Fibroblast of pulmonary artery (primary cell): ENCODE results near the gene NSF.
"Not testable (repeated sequence)": the region's sequence is repeated elsewhere in the genome, so short reads cannot be mapped to it uniquely, and the experiment has no call there.

Source experiments
- DNase-seq: peaks from one replicate; pipeline ENCODE4 v3.0.0-alpha.2; 2010; ENCODE audit warnings: low read depth
- H3K4me3 ChIP-seq: replicated peaks from 2 replicates; pipeline ENCODE4 v1.5.1; 2011; ENCODE audit warnings: low read depth, mild to moderate bottlenecking, control low read depth, low read length, moderate library complexity
- CTCF ChIP-seq: IDR thresholded peaks from 2 replicates; pipeline ENCODE4 v1.5.1; 2011; ENCODE audit warnings: mild to moderate bottlenecking, control low read depth, low read length, inconsistent platforms; ENCODE audit errors: missing control alignments

Gene NSF

GRCh38 chr17:46756861-46757260, 166.4 kb downstream of the NSF start:
- H3K4me3 ChIP-seq: no peak overlapping the region
- DNase-seq: no peak
- no peak for TF ChIP-seq CTCF

DNA sequence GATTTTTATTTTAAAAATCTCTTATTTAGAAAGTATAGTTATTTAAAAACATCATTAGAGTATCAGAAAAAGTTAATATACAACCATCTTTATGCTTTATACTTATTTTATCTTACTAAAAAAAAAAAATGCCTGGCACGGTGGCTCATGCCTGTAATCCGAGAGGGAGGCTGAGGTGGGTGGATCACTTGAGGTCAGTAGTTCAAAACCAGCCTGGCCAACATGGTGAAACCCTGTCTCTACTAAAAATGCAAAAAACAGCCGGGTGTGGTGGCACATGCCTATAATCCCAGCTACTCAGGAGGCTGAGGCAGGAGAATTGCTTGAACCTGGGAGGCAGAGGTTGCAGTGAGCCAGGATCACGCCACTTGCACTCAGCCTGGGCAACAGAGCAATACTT, 167.1 kb downstream of the NSF start:
- not testable (repeated sequence) for DNase-seq, H3K4me3 ChIP-seq

DNA sequence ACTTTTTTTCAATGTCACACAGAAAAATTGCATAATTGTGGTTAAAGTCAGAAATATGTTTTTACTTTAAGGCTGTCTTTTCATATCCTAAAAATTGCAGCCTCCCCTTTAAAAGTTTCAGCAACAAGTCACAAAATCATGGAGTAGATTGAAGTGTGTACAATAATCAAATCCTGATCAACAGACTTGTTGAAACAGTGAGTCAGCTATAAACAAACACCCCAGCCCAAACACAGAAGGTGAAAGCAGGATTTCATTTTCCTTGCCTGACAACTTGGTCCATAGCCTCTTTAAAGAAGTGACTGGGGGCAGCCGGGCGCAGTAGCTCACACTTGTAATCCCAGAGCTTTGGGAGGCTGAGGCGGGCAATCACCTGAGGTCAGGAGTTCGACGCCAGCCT, 168.1 kb downstream of the NSF start:
- DNase-seq: no peak
- H3K4me3 ChIP-seq: no peak overlapping the region
- no peak for TF ChIP-seq CTCF

GRCh38 chr17:46759141-46759540, 168.7 kb downstream of the NSF start:
- H3K4me3 ChIP-seq: no peak overlapping the region
- no peak for TF ChIP-seq CTCF
- no peak for DNase-seq

- no peak for DNase-seq
- H3K4me3 ChIP-seq: no peak overlapping the region
- TF ChIP-seq CTCF: no peak
These were observed 172.9 kb downstream of the NSF start for GRCh38 chr17:46763416-46763815.

- TF ChIP-seq CTCF: no peak
- no peak overlapping the region for H3K4me3 ChIP-seq
- DNase-seq: no peak
These were observed 173.7 kb downstream of the NSF start for GRCh38 chr17:46764000-46764708.

DNA sequence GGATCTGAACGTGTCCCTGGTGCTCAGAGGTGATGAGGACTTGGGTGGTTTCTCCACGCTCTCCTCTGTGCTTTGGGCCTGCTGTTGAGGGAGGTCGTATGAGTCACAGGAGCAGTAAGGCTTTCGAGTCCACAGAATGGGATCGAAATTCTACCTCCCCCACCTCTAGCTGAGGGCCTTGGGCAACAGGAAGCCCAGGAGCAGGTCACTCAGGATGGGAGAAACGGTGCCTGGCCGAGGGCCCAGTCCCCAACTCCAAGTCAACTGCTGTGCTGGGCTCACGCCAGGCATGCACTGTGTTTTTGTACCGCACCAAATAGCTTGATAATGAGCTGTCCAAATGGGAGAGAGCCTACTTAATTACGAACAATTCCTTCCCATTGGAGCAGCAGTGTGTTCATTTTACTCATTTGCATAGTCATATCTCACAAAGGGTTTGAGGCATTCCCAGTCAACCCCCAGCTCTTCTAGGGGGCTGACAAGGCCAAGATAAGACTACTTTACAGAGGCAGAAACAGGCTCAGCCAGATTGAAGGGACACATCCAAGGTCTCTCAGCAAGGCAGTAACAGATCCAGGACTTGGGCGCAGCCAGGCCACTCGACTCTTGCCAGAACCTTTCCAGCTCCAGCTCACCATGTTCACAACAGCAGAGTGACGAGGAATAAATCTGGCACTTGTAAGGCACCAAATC, 174.4 kb downstream of the NSF start:
- no peak for TF ChIP-seq CTCF
- DNase-seq: peak; percentile 92

More for the DNA sequence above, 174.4 kb downstream of the NSF start:
- no peak overlapping the region for H3K4me3 ChIP-seq
